Mucosa of stomach (tissue), 1 donor: ENCODE data around the gene YPEL5.

Source experiments
- H3K27me3 ChIP-seq: one replicate; pipeline ENCODE4 v1.7.0; 2013; ENCODE audit warnings: mild to moderate bottlenecking, low read length; ENCODE audit not compliant: control insufficient read depth, insufficient read depth
- H3K36me3 ChIP-seq: one replicate; pipeline ENCODE4 v1.7.0; 2013; ENCODE audit warnings: low read length; ENCODE audit not compliant: control insufficient read depth, insufficient read depth
- H3K4me1 ChIP-seq: one replicate; pipeline ENCODE4 v1.7.0; 2013; ENCODE audit warnings: mild to moderate bottlenecking, low read length; ENCODE audit not compliant: control insufficient read depth, insufficient read depth
- H3K4me3 ChIP-seq: one replicate; pipeline ENCODE4 v1.7.0; 2013; ENCODE audit warnings: low read length
- H3K9ac ChIP-seq: one replicate; pipeline ENCODE4 v1.7.0; 2013; ENCODE audit warnings: mild to moderate bottlenecking, low read length, moderate library complexity
- H3K9me3 ChIP-seq: one replicate; pipeline ENCODE4 v1.7.0; 2013; ENCODE audit warnings: mild to moderate bottlenecking, low read length, moderate library complexity; ENCODE audit not compliant: control insufficient read depth
- donor health status: Pancreatic carcinoma.

Gene YPEL5

DNA sequence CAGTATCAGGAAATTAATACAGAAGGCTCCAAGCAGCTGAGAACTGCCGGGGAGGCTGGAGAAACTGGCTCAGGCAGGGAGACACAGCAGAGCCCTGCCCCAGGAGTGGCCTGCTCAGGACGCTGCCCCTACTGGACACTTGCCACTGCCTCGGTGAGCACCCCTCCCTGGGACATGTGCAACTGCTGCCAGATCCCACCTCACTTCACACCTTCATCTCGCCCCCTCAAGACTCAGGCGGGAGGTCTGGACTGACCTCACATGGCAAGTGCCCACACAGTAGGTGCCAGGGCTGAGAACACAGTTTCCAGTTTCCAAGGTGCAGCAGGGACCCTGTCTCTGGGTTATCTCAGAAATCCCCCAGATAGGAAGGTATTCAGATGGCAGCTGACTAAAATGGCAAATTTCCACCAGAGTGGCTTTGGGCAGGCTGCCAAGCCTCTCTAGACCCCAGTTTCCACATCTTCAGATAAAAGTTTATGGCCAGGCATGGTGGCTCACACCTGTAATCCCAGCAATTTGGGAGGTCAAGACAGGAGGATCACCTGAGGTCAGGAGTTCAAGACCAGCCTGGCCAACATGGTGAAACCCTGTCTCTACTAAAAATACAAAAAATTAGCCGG is 50.9 kb downstream of the YPEL5 start:
- no peaks in the 10 kb centered on the region for H3K4me1 ChIP-seq
- no peak overlapping the region for H3K9ac ChIP-seq
- no peaks in the 10 kb centered on the region for H3K36me3 ChIP-seq
- H3K4me3 ChIP-seq = no peak overlapping the region
- no peaks in the 10 kb centered on the region for H3K9me3 ChIP-seq
- no peaks in the 10 kb centered on the region for H3K27me3 ChIP-seq

DNA sequence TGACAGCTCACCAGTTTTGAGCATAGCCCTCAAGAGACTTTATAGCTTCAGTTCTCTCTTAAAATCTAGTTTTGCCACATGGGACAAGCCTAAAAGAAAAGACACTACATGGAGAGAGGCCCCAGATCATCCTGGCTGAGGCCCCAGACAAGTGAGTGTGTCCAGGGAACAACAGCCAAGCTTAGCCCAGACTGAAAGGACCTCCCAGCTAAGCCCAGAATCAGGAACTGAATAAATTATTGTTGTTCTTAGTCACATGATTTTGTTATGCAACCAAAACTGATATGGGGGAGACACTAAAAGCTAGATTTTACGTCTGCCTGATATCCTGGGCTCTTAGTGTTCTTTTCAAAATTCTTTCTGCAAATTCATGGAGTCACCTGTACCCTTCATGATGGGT is 55.2 kb downstream of the YPEL5 start:
- no peaks in the 10 kb centered on the region for H3K4me1 ChIP-seq
- no peaks in the 10 kb centered on the region for H3K9me3 ChIP-seq
- H3K36me3 ChIP-seq = no peaks in the 10 kb centered on the region
- no peaks in the 10 kb centered on the region for H3K27me3 ChIP-seq
- H3K4me3 ChIP-seq = no peak overlapping the region
- no peak overlapping the region for H3K9ac ChIP-seq

DNA sequence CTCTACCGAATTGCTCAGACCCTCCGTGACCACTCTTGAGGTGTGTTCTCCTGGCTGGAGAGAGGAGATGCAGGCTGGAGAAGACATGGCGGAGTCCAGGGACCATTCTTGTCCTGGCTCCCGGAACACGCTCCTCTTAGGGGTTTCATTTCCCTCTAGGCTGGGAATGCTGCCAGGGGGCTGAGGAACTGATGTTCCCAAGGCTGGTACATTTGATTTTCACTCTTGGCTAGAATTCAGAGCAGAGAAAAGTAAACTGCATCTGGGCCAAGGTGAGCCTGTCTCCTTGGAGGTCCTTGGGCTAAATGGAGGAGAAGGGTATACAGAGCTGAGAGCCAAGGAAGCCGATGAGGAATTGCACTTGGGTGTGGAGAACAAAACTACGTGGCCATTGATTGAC is 56.3 kb downstream of the YPEL5 start:
- H3K27me3 ChIP-seq = no peaks in the 10 kb centered on the region
- no peaks in the 10 kb centered on the region for H3K4me1 ChIP-seq
- H3K9me3 ChIP-seq = no peaks in the 10 kb centered on the region
- H3K9ac ChIP-seq = no peak overlapping the region
- no peak overlapping the region for H3K4me3 ChIP-seq
- no peaks in the 10 kb centered on the region for H3K36me3 ChIP-seq

DNA sequence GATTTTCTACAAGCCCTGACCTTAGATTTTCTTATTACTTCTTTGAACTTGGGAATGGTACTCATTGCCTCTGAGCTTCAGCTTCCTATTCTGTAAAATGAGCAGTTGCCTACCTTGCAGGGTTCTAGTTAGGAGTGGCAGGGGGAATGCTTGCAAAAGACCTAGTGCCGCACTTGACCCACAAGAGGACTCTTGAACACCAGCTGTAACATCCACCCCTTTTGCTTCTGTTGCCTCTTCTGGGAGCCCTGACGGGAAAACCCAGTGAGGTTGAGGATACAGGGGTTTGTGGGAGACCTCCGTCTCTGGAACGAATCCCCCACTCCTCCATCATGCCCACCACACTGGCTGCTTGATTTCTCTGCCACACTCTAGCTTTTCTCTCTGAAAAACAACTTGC is 57.5 kb downstream of the YPEL5 start:
- Histone ChIP-seq H3K27me3 (no peaks in the 10 kb centered on the region), H3K4me3 (no peak overlapping the region), H3K9me3 (no peaks in the 10 kb centered on the region), H3K9ac (no peak overlapping the region), H3K36me3 (no peaks in the 10 kb centered on the region), H3K4me1 (peaks cover 4% of the 10 kb centered on the region)

DNA sequence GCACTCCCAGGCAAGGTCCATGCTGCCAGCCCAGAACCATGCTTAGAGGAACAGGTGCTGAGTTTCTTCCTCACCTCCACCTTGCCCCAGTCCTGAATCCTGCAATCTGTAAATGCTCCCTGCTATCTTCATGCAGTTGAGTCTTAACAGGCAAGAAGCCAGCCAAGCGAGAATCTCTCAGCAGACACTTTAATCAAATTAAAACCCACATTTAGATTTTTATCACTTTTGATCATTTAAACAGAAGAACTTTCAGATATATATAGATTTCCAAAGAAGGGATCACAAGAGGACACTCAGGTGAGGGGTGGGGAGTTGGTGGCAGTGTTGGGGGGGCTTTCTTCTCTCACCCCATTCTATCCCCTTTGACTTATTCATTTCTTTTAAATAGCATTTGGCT is 58.6 kb downstream of the YPEL5 start:
- peaks cover 4% of the 10 kb centered on the region for H3K4me1 ChIP-seq
- H3K9me3 ChIP-seq = no peaks in the 10 kb centered on the region
- no peak overlapping the region for H3K9ac ChIP-seq
- H3K36me3 ChIP-seq = no peaks in the 10 kb centered on the region
- H3K27me3 ChIP-seq = no peaks in the 10 kb centered on the region
- no peak overlapping the region for H3K4me3 ChIP-seq

DNA sequence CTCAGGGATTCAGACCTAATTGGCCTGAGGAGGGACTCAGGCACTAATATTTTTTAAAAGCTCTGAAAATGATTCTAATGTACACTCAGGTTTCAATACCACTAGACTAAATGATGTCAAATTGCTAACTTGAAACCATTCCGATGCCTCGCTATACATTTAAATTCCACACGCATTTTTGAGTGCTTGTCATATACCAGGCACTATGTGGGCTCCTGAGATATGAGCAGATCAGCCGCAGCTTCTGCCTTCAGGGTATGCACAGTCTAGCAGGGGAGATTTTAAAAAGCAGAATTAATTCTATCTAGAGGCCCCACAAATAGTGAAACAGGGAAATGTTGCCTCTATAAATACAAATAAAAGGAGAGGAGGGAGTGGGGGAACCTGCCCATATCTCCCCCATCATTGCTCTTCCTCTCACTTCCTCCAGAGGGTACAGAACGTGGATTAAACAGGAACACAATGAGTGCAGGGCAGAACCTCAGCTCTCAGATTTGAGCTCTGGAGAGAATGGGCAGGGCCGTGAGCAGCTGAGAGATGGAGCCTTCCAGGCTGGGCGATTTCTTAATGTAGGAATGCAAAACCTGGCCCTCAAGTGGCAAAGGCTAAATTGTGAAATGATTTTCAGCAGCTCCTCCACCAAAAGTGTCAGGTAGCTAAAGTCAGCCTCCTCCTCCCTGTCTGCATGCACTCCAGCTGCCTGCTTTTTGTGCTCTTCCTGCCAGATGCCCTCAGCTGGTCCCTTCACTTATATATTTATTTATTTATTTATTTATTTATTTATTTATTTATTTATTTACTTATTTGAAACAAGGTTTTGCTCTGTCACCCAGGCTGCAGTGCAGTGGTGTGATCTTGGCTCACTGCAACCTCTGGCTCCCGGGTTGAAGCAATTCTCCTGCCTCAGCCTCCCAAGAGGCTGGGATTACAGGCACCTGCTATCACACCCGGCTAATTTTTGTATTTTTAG is 59.9 kb downstream of the YPEL5 start:
- no peak overlapping the region for H3K9ac ChIP-seq
- no peaks in the 10 kb centered on the region for H3K27me3 ChIP-seq
- H3K9me3 ChIP-seq = no peaks in the 10 kb centered on the region
- H3K36me3 ChIP-seq = no peaks in the 10 kb centered on the region
- H3K4me1 ChIP-seq = peaks cover 4% of the 10 kb centered on the region
- no peak overlapping the region for H3K4me3 ChIP-seq

DNA sequence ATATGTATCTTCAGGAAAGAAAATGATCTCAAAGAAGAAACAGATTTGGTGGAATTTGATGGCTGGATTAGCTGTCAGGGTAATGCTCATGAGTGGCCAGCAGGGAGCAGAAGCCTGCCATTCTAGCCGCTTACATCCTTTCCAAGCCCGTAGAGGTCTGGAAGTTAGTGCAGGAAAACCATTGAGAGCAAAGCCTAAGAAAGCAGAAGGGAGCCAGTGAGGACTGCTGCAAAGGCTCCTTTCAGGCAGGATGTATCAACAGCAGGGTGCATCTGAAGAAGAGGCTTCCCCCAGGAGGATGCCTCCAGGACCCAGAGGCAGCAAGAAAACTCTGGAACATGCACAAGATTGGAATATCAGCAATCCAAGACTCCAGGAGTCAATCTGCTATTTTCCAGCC is 61.6 kb downstream of the YPEL5 start:
- H3K9ac ChIP-seq = no peak overlapping the region

DNA sequence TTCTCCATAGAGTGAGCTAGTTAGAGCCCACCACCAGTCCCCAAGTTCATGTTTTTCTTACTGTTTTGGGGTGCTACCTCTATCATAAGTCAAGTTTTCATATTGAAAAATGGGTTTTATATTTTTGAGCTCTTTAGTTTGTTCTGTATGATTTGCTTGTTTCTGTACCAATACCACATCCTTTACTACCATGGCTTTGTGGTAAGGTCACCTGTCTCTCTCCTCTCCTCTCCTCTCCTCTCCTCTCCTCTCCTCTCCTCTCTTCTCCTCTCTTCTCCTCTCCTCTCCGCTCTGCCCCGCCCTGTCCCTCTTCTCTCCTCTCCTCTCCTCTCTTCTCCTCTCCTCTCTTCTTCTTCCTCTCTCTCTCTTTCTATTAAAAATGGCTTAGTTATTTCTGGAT is 62.4 kb downstream of the YPEL5 start:
- no peak overlapping the region for H3K9ac ChIP-seq
- no peaks in the 10 kb centered on the region for H3K9me3 ChIP-seq
- no peaks in the 10 kb centered on the region for H3K36me3 ChIP-seq
- peaks cover 4% of the 10 kb centered on the region for H3K4me1 ChIP-seq
- no peaks in the 10 kb centered on the region for H3K27me3 ChIP-seq
- H3K4me3 ChIP-seq = no peak overlapping the region

More for the DNA sequence above, 61.6 kb downstream of the YPEL5 start:
- H3K4me3 ChIP-seq = no peak overlapping the region
- H3K4me1 ChIP-seq = peaks cover 4% of the 10 kb centered on the region
- H3K36me3 ChIP-seq = no peaks in the 10 kb centered on the region
- no peaks in the 10 kb centered on the region for H3K27me3 ChIP-seq
- H3K9me3 ChIP-seq = no peaks in the 10 kb centered on the region
